ENCODE measurements around the gene NXPH2.
"Not testable (repeated sequence)": the region's sequence is repeated elsewhere in the genome, so short reads cannot be mapped to it uniquely, and the experiment has no call there.

NXPH2 gene

GRCh38 chr2:138676619-138677021, 103.6 kb downstream of the NXPH2 start:
- WGBS, 2 experiments (ENCODE audit: insufficient coverage in 2 of 2), result 92 to 100% methylated on average over 2 of the region's 2 CpGs
- H3K4me3 ChIP-seq (ENCODE audit: extremely low read depth, insufficient read depth, low read length, poor library complexity, severe bottlenecking), result no peak overlapping the region
- H3K27ac ChIP-seq (ENCODE audit: low read depth, low read length, severe bottlenecking), result no peak overlapping the region
- no peaks in the 10 kb centered on the region for H3K4me1 ChIP-seq (ENCODE audit: control insufficient read depth, insufficient read depth, low read length, poor library complexity, severe bottlenecking)
- H3K36me3 ChIP-seq (ENCODE audit: control insufficient read depth, insufficient read depth, low read length), result no peaks in the 10 kb centered on the region
- no peaks in the 10 kb centered on the region for H3K9me3 ChIP-seq (ENCODE audit: control insufficient read depth, low read length)

- WGBS, 2 experiments (ENCODE audit: insufficient coverage in 2 of 2), result 87 to 90% methylated on average over 3 to 8 of the region's 10 CpGs
- H3K4me1 ChIP-seq (ENCODE audit: control insufficient read depth, insufficient read depth, low read length, poor library complexity, severe bottlenecking), result no peaks in the 10 kb centered on the region
- no peak overlapping the region for H3K4me3 ChIP-seq (ENCODE audit: extremely low read depth, insufficient read depth, low read length, poor library complexity, severe bottlenecking)
- H3K36me3 ChIP-seq (ENCODE audit: control insufficient read depth, insufficient read depth, low read length), result no peaks in the 10 kb centered on the region
- no peaks in the 10 kb centered on the region for H3K9me3 ChIP-seq (ENCODE audit: control insufficient read depth, low read length)
- H3K27ac ChIP-seq (ENCODE audit: low read depth, low read length, severe bottlenecking), result no peak overlapping the region
These were observed 108.6 kb downstream of the NXPH2 start for GRCh38 chr2:138671566-138671965.

- Histone ChIP-seq H3K4me3 (ENCODE audit: extremely low read depth, insufficient read depth, low read length, poor library complexity, severe bottlenecking) (no peak overlapping the region), H3K36me3 (ENCODE audit: control insufficient read depth, insufficient read depth, low read length) (no peaks in the 10 kb centered on the region), H3K27ac (ENCODE audit: low read depth, low read length, severe bottlenecking) (no peak overlapping the region), H3K9me3 (ENCODE audit: control insufficient read depth, low read length) (no peaks in the 10 kb centered on the region), H3K4me1 (ENCODE audit: control insufficient read depth, insufficient read depth, low read length, poor library complexity, severe bottlenecking) (no peaks in the 10 kb centered on the region)
- 75 to 76% methylated on average over 4 of the region's 5 CpGs for WGBS, 2 experiments (ENCODE audit: insufficient coverage in 2 of 2)
These were observed 109.5 kb downstream of the NXPH2 start for GRCh38 chr2:138670734-138671133.

- H3K9me3 ChIP-seq (ENCODE audit: control insufficient read depth, low read length), result no peaks in the 10 kb centered on the region
- no peaks in the 10 kb centered on the region for H3K36me3 ChIP-seq (ENCODE audit: control insufficient read depth, insufficient read depth, low read length)
- H3K4me3 ChIP-seq (ENCODE audit: extremely low read depth, insufficient read depth, low read length, poor library complexity, severe bottlenecking), result no peak overlapping the region
- H3K27ac ChIP-seq (ENCODE audit: low read depth, low read length, severe bottlenecking), result no peak overlapping the region
- 100% methylated on average over 1 of the region's 2 CpGs for WGBS, 2 experiments (ENCODE audit: insufficient coverage in 2 of 2)
- H3K4me1 ChIP-seq (ENCODE audit: control insufficient read depth, insufficient read depth, low read length, poor library complexity, severe bottlenecking), result no peaks in the 10 kb centered on the region
These were observed 114.3 kb downstream of the NXPH2 start for GRCh38 chr2:138665937-138666336.

- H3K27ac ChIP-seq (ENCODE audit: low read depth, low read length, severe bottlenecking), result no peak overlapping the region
- no peaks in the 10 kb centered on the region for H3K4me1 ChIP-seq (ENCODE audit: control insufficient read depth, insufficient read depth, low read length, poor library complexity, severe bottlenecking)
- WGBS, 2 experiments (ENCODE audit: insufficient coverage in 2 of 2), result no CpG with 5 or more reads among the region's 3 CpGs
- H3K4me3 ChIP-seq (ENCODE audit: extremely low read depth, insufficient read depth, low read length, poor library complexity, severe bottlenecking), result no peak overlapping the region
- no peaks in the 10 kb centered on the region for H3K9me3 ChIP-seq (ENCODE audit: control insufficient read depth, low read length)
- no peaks in the 10 kb centered on the region for H3K36me3 ChIP-seq (ENCODE audit: control insufficient read depth, insufficient read depth, low read length)
These were observed 121.8 kb downstream of the NXPH2 start for GRCh38 chr2:138658187-138658894.

GRCh38 chr2:138654146-138654545, 126.0 kb downstream of the NXPH2 start:
- no peak overlapping the region for H3K27ac ChIP-seq (ENCODE audit: low read depth, low read length, severe bottlenecking)
- H3K9me3 ChIP-seq (ENCODE audit: control insufficient read depth, low read length), result no peaks in the 10 kb centered on the region
- H3K4me1 ChIP-seq (ENCODE audit: control insufficient read depth, insufficient read depth, low read length, poor library complexity, severe bottlenecking), result no peaks in the 10 kb centered on the region
- H3K36me3 ChIP-seq (ENCODE audit: control insufficient read depth, insufficient read depth, low read length), result no peaks in the 10 kb centered on the region
- WGBS, 2 experiments (ENCODE audit: insufficient coverage in 2 of 2), result 90 to 97% methylated on average over 4 of the region's 4 CpGs
- H3K4me3 ChIP-seq (ENCODE audit: extremely low read depth, insufficient read depth, low read length, poor library complexity, severe bottlenecking), result no peak overlapping the region

GRCh38 chr2:138652378-138652777, 127.8 kb downstream of the NXPH2 start:
- Histone ChIP-seq H3K4me3 (ENCODE audit: extremely low read depth, insufficient read depth, low read length, poor library complexity, severe bottlenecking) (no peak overlapping the region), H3K9me3 (ENCODE audit: control insufficient read depth, low read length) (no peaks in the 10 kb centered on the region), H3K4me1 (ENCODE audit: control insufficient read depth, insufficient read depth, low read length, poor library complexity, severe bottlenecking) (no peaks in the 10 kb centered on the region), H3K27ac (ENCODE audit: low read depth, low read length, severe bottlenecking) (no peak overlapping the region), H3K36me3 (ENCODE audit: control insufficient read depth, insufficient read depth, low read length) (no peaks in the 10 kb centered on the region)
- 82 to 90% methylated on average over 3 to 4 of the region's 5 CpGs for WGBS, 2 experiments (ENCODE audit: insufficient coverage in 2 of 2)

- H3K36me3 ChIP-seq (ENCODE audit: control insufficient read depth, insufficient read depth, low read length), result no peaks in the 10 kb centered on the region
- no peak overlapping the region for H3K27ac ChIP-seq (ENCODE audit: low read depth, low read length, severe bottlenecking)
- 56 to 57% methylated on average over 1 of the region's 1 CpG for WGBS, 2 experiments (ENCODE audit: insufficient coverage in 2 of 2)
- no peaks in the 10 kb centered on the region for H3K4me1 ChIP-seq (ENCODE audit: control insufficient read depth, insufficient read depth, low read length, poor library complexity, severe bottlenecking)
- H3K4me3 ChIP-seq (ENCODE audit: extremely low read depth, insufficient read depth, low read length, poor library complexity, severe bottlenecking), result no peak overlapping the region
- no peaks in the 10 kb centered on the region for H3K9me3 ChIP-seq (ENCODE audit: control insufficient read depth, low read length)
These were observed 130.6 kb downstream of the NXPH2 start for GRCh38 chr2:138649571-138649970.

- WGBS, 2 experiments (ENCODE audit: insufficient coverage in 2 of 2), result 54% methylated on average over 2 to 4 of the region's 4 CpGs
- no peaks in the 10 kb centered on the region for H3K4me1 ChIP-seq (ENCODE audit: control insufficient read depth, insufficient read depth, low read length, poor library complexity, severe bottlenecking)
These were observed 131.6 kb downstream of the NXPH2 start for GRCh38 chr2:138648606-138649005.

GRCh38 chr2:138644776-138645175, 135.4 kb downstream of the NXPH2 start:
- H3K27ac ChIP-seq (ENCODE audit: low read depth, low read length, severe bottlenecking); H3K4me3 ChIP-seq (ENCODE audit: extremely low read depth, insufficient read depth, low read length, poor library complexity, severe bottlenecking); H3K36me3 ChIP-seq (ENCODE audit: control insufficient read depth, insufficient read depth, low read length); H3K9me3 ChIP-seq (ENCODE audit: control insufficient read depth, low read length); H3K4me1 ChIP-seq (ENCODE audit: control insufficient read depth, insufficient read depth, low read length, poor library complexity, severe bottlenecking): not testable (repeated sequence)
- 94 to 99% methylated on average over 9 of the region's 10 CpGs for WGBS, 2 experiments (ENCODE audit: insufficient coverage in 2 of 2)

More at GRCh38 chr2:138648606-138649005, 131.6 kb downstream of the NXPH2 start:
- Histone ChIP-seq H3K9me3 (ENCODE audit: control insufficient read depth, low read length) (no peaks in the 10 kb centered on the region), H3K4me3 (ENCODE audit: extremely low read depth, insufficient read depth, low read length, poor library complexity, severe bottlenecking) (no peak overlapping the region), H3K36me3 (ENCODE audit: control insufficient read depth, insufficient read depth, low read length) (no peaks in the 10 kb centered on the region), H3K27ac (ENCODE audit: low read depth, low read length, severe bottlenecking) (no peak overlapping the region)

- Histone ChIP-seq H3K4me1 (ENCODE audit: control insufficient read depth, insufficient read depth, low read length, poor library complexity, severe bottlenecking) (no peaks in the 10 kb centered on the region), H3K4me3 (ENCODE audit: extremely low read depth, insufficient read depth, low read length, poor library complexity, severe bottlenecking) (no peak overlapping the region), H3K9me3 (ENCODE audit: control insufficient read depth, low read length) (no peaks in the 10 kb centered on the region), H3K36me3 (ENCODE audit: control insufficient read depth, insufficient read depth, low read length) (no peaks in the 10 kb centered on the region), H3K27ac (ENCODE audit: low read depth, low read length, severe bottlenecking) (no peak overlapping the region)
- 91 to 94% methylated on average over 7 to 8 of the region's 9 CpGs for WGBS, 2 experiments (ENCODE audit: insufficient coverage in 2 of 2)
These were observed 139.1 kb downstream of the NXPH2 start for GRCh38 chr2:138640921-138641676.
